Activated naive CD4-positive, alpha-beta T cell (primary cell): Measurements from ENCODE around the gene KIRREL1.
"Not testable (repeated sequence)": the region's sequence is repeated elsewhere in the genome, so short reads cannot be mapped to it uniquely, and the experiment has no call there.

ENCODE experiments used
- DNase-seq, 4 experiments: peaks; one replicate each; lab custom pipeline; 2025; lab: John Stamatoyannopoulos, UW

KIRREL1 gene

GRCh38 chr1:158105352-158106095 is 112.1 kb downstream of the KIRREL1 start:
- no peak for DNase-seq

GRCh38 chr1:158107916-158108315 is 114.5 kb downstream of the KIRREL1 start:
- no peak for DNase-seq

DNA sequence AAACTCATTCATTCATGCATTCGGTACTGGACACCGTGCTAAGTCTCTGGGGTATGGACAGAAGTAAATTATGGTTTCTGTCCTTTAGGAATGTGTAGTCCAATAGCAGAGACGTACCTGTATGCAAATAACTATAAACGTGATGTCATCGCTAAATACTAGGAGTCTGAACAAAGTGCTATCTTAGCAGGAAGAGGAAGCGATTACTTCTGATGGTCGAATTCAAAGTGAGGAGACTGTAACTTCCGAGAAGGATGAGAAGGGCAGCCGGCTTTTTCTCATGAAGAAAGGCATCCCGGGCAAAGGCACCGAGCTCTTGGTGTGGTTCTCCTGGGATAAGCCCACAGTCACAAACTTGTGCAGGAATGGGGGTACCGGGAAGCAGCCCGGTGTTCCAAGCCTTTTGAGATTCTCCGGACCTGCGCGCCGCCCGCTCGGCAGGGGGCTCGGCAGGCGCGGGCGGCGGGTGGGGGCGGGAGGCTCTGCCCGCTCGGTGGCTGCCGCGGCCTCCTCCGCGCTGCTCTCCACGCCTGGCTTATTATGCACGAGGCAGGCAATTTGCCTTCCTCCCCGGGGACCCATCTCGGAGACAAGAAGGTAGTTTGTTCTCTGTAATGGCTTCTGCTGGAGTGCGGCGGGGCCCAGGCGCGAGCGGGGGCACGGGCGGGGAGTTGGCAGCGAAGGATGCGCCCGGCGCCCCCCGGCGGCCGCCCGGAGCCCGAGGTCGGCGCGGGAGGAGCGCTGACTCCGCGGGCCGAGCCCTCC is 119.7 kb downstream of the KIRREL1 start:
- peak in 1 of 4 experiments; percentile 26 for DNase-seq

DNA sequence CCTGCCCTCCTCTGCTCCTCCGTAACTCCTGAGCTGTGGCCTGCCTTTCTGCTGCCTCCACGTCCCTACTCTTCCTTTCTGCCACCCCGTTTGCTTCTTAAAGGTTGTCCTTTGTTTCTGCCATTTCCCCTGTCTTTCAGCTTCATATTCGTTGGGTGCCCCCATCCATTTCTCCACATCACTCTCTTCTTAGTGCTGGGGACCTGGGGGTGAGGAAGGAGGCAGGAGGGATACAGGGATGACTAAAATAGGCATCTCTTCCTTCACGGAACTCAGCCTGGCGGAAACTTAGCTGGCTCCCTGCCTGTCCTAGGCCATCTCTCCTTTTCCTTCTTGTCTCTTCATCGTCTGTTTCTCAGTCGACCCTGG is 120.3 kb downstream of the KIRREL1 start:
- DNase-seq: no peak

DNA sequence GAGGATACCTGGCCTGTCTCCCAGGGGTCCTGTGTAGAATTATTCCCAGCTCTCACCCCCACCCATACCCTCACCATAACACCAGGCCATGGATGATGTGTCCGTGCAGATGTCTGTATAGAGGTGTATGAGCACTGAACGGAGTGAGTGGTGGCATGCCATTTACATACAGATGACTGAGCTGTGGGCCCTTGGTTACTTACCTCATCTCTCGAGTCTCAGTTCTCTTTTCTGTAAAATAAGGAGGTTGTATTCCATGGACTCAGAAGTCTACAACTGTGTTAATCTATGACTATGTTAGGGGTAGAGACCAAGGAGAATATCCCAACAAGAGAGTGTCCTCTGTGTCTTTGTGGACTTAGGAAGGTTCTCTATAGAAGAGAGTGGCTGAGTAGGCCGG is 121.7 kb downstream of the KIRREL1 start:
- DNase-seq: no peak

DNA sequence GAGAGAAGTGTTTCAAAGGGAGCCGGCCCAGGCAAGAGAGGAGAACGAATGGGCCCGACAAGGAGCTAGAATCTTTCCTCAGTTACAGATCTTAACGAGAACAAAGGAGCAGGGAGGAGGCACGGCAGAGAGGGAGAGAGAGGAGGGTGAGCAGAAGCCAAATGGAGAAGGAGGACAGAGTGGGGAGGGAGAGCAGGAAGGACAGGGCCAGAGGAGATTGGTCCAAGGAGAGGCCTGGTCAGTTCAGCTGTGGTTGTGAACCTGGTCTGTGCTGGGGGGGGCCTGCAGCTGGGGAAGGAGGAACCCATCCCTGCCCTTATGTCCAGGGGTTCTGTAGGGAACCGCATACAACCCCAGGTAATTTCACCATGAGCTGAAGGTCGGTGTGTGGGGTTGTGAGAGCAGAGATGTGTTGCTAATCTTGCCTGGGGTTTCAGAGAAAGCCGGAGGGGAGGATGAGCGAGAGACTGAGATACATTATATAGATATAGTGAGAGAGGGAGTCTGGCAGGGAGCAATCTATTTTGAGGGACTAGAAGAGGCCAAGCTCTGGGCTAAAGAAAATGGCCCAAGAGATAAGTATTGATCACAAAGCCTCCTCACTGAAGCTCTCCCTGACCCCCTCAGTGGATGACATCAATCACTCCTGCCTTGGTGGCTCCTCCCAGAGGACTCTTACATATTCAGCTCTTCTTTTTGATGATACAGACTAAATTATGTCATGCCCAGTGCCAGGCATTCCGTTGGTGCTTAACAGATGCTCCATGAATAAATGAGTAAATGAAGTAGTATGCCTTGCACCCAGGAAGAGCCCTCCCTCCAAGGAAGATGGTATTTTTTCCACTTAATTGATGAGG is 123.1 kb downstream of the KIRREL1 start:
- no peak for DNase-seq

GRCh38 chr1:158117854-158118704 is 124.6 kb downstream of the KIRREL1 start:
- peak in 2 of 4 experiments; percentile 8 to 31 for DNase-seq

DNA sequence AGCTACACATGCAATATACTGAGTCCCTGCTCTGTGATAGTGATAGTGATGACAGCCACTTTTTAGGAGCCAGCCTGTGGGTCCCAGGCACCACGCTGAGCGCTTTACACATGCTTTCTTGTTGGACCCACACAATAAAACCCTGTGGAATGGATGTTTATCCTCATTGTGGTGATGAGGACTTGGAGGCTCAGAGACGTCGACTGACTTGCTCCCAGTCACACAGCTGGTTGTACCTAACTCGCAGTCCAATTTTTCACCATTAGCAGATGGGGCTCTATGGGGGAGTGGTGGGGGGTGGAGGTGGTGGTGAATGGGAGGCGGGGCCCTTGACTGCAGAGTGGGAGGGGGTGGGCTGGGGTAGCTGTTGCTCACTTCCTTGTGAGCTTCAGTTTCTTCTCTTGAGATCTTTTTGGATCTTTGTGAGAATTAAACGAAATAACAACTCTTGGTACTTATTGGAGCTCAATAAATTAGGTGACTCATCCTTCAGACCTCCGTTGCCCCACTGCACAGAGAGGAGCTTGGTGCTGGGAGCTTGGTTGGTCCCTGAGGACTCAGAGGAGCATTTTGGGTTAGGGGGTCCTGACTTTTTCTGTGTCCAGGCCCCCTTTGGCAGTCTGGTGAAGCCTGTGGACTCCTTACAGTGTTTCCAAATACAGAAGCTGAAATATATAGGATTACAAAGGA is 125.4 kb downstream of the KIRREL1 start:
- DNase-seq: no peak

DNA sequence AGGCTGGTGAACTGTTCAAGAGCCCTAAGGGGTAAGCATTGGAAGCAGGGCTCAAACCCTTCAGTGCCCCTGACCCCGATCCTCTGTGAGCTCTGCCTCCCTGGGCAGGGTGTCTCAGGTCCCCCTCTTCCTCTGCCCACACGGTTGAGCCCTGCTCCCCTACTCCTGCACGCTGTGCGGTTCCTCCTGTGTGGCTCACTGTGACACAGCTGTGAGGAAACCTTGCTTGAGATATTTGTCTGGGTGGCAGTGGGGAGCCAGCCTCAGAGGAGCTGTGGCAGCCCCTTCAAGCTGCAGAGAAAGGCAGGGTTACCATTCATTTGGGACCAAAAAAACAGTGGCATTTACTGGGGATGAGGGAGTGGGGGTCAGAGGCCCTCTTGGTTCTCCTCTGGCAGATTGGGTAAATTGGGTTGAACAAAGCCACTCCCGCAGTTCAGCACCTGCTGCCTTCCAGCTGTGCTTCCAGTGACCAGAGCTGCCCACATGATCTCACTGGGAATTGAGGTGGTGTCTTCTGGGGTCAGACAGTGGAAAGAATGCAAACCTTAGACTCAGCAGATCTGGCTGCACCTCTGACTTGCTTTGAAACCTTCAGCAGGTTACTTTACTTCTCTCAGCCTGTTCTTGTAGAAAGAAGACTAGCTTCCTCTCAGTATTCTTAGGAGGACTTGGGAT is 126.7 kb downstream of the KIRREL1 start:
- no peak for DNase-seq

DNA sequence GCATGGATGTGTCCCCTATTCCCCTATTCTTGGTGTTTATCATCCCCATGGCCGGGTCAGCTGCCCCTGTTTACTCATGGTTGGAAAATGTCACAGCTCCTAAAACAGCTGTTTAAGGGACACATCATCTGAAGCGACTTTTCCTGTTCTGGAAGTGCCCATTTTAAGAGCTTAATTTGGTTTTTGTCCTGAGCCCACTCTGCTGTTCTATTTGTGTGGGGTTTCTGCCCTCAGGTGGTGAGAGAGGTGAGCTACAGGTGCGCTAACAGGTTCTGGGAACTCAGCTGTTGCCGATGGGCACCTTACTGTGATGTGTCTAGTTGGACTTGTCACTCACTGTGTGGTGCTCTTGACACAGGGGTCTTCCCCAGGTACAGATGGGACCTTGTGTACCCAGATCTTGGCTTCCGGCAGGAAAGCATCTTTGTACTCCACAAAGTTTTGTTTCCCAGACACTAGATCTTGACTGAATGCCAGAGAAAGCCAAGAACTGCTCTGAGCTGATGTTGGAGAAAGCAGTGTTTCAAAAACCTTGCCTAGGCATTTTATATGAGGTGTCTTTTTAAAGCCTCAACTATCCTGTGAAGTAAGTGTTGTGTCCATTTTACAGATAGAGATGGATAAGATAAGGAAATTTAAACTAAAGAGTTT is 128.3 kb downstream of the KIRREL1 start:
- DNase-seq: peak in 1 of 4 experiments; percentile 9

DNA sequence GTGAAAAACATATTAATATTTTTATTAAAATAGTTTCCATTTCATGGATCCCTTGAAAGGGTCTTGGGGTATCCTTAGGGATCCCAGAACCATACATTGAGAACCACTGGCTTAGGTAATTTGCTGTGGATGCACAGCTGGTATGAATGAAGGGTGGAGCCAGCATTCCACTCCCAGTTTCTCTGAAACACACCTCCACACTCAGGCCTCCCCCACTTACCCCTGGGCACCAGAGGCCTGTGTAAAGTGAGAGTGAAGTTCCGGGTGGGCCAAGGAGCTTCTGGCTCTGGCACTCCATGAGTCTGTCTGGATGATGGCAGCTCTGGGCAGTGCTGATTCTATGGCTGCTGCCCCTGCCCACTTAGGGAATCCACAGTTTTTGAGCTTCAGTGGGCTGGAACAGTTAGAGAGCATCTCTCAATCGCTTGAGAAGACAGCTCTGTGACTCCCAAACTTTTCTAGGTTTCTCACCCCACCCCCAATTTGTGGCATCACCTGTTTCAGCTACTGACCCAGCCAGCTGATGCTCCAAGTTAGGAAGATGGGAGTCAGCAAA is 129.5 kb downstream of the KIRREL1 start:
- DNase-seq: no peak

DNA sequence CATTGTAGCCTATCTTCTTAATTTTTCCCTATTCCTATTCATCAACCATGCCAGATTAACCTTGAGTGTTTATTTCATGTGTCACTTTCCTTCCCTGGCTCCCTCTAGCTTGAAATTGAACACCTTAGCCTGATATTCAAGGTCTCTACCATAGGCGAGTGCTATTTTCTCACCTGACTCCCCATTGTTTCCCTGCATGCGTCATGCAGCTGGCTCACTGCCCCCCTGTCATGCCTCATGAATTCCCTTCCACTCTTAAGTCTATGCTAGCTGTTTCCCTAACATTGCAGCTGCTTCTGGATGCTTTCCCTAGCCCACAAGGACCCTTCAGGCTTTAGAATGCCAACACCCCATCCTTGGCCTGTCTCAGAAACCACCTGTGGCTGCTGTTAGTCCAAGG is 130.6 kb downstream of the KIRREL1 start:
- no peak for DNase-seq

DNA sequence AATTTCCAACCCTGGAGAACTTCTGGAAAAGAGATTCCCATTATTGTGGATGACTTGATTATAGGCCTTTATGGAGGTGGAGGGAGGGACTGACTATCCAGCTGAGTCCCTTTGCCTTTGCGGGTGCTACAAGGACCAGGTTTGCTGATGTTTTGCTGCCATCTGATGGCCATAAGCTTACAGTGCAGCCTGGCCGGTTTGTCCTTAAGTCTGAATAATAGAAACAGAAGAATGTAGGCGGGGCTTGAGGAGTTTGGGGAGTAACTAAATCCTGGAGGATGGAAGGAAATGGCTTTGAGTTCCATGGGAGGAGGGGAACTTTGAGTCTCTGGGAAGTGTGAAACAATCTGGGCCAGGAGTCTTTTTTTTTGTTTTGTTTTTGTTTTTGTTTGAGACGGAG is 131.6 kb downstream of the KIRREL1 start:
- DNase-seq: peak; percentile 11 to 48 (median 19)

- DNase-seq: no peak
Observed at GRCh38 chr1:158126425-158126824, 133.0 kb downstream of the KIRREL1 start.

DNA sequence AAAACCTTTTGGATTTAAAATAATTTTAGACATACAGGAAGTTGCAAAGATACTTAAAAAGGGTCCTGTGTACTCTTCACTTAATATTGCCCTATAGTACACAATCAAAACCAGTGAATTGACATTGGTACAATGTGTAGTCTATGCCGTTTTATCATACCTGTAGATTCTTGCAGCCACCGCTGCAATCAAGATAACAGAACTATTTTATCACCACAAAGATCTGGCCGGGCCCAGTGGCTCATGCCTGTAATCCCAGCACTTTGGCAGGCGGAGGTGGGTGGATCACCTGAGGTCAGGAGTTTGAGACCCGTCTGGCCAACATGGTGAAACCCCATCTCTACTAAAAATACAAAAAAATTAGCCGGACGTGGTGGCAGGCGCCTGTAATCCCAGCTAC is 135.1 kb downstream of the KIRREL1 start:
- not testable (repeated sequence) for DNase-seq

DNA sequence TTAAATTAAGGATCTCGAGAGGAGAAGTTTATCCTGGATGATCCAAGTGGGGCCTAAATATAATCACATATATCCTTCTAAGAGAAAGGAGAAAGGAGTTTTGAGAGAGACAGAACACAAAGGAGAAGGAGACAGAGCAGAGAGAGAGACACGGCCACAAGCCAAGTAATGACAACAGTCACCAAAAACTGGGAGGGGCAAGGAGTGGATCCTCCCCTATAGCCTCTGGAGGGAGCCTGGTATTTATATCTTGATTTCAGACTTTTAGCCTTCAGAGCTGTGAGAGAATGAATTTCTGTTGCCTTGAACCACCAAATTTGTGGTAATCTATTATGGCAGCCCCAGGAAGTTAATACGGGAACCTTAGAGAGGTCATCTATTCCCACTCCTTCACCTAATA is 137.8 kb downstream of the KIRREL1 start:
- no peak for DNase-seq

DNA sequence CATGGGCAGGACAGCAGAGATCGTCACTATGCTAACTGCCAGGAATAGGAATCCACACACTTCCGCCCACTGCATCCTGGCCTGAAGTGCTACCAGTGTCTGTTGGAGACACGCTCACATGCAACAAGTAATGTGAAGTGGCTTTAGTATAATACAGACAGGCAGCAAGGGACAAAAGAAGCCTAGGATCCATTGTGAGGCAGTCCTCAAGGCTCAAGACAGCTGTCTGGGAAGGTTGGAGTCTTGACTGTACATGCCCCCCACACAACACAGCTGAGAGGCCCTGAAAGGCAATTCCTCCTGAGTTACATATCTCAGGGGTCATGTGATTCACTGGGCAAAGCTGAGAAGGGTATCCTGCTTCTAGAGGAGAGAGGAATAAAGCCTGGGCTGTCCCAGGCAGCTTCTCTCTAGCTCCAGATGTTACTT is 147.3 kb downstream of the KIRREL1 start:
- DNase-seq: no peak

DNA sequence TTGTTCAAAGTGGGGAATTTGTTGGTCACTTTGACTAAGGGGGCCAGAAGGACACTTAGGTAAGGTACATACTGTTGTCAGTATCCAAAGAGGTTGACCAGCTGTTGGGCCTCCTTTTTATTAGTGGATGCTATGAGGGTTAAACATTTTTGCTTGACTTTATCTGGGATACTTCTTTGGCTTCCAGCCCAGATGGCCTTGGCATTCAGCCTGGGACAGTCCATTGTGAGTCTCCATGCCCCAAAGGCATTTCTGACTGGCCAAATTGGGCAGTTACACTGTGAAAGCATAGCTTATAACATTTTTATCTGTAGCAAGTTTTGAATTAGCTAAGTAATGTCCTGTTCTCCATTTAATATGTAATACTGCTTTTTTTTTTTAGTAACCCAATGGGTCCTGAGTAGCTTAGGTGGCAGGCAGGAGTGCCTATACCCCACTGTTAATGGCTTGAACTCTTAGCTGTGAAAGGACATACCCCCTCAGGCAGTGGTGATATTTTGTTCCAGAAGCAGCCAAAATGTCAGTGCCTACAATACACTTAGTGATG is 151.8 kb downstream of the KIRREL1 start:
- no peak for DNase-seq

DNA sequence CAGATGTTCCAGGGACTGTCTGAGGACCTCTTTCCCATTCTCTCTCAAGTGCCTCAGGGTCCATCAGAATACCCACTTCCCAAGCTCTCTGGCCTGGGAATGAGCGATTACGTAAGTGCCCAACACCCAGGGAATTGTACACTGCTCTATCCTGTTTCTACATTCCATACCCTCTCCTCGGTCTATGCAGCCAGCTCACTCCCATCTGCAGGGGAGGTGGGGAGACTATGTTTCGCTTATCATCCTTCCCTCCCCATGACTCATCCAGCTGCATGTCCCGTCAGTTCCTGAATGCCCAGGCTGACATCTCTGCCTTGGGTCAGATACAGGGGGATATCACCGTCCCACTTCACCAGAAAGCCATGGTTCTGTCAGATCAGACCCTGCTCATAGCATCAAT is 152.7 kb downstream of the KIRREL1 start:
- DNase-seq: no peak
